NCI-H187 (cell line): Measurements from ENCODE around the gene P3R3URF.
A peak's percentile ranks its signal among the peaks of the same experiment; 100 is the strongest.

Source experiments
- DNase-seq, 2 experiments: peaks; one replicate each; lab custom pipeline; 2025; lab: John Stamatoyannopoulos, UW

P3R3URF gene

DNA sequence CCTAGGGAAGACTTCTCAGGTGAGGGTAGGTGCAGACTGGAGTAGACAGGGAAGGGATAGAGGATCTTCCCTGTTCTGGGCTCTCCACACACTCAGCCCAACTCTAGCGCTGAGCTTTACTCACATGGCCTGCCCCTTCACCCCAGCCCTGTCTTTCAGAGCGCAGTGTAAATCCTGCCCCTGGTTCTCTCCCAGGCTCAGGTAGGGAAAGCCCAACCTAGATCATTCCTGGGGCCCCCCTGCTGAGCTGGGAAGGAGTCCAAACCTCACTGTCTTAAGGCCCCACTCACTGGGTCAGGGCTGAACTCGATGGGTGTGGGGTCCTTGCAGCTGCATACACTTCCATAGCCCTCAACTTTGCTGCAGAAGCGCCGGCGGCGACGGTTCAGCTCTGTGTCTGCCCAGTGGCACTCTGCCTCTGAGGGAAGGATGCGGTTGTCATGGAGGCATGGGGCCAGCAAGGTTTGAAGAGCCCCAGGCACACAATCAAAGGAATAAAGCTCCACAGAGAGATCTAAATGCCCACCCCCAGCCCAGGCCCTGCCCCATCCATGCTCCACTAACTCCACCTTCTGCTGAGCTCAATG lies 17.8 kb upstream of the P3R3URF start:
- DNase-seq = peak in 1 of 2 experiments; percentile 28

DNA sequence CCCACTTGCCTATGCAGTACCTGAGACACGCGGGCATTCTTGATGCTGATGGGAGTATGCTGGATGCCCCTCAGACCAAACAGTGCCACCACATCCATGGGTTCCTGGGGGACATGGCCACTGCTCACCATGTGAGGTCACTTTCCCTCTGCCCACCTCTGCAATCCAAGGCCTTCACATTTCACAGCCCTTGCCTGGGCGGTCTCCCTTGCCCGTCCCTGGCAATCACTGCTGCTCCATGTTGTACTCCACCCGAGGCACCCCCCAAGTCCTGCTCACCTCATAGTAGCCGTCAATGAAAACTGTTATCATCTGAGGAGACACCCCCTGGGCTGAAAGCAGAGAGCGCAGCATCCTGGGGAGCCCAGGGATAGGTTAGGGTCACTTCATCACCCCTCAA lies 17.0 kb upstream of the P3R3URF start:
- DNase-seq = no peak

DNA sequence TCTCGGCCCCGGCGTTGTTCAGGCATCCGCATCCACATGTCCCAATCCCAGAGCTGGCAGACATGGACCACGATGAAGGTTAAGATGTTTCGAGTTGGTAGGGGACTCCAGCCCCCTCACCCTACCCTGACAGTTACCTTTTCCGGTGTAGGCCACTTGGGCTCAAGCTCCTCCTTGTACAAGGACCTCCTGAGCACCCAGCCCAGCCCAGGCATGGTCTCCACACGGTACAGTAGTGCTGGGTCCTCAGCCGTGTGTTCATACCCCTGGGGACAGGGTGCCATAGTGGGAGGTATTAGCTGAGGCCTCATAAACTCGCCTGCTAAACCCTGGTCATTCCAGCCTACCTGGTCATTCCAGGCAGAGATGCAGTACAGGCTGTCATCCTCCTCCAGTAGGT lies 15.9 kb upstream of the P3R3URF start:
- DNase-seq = no peak

DNA sequence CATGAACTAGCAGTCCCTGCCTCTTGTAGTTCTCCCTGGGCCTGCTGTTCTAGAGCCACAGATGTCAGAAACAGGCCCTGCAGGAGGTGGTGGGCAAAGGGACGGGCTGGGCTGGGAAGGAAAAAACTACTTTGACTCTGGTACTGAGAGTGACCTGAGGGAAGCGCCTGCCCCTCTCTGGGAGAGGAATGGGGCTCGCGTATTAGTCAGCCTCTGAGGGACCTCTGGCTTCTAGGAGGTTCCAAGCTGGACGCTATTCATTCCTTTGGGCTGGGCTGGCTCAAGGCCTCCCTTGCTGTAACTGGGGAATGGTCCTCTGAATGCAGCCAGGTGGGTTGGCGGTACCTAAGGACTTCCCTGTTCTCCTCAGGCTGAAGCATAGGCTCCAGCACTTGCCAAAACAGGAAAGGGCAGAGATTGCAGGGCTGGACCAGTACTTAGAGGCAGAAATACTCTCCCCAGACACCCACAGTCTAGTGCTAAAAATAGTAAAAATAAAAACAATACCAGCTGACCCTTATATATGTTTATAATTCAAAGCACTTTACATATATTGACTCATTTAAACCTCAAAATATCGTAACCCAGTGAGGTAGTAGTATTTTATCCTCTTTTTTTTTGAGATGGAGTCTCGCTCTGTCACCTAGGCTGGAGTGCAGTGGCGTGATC lies 14.9 kb upstream of the P3R3URF start:
- DNase-seq = no peak

- DNase-seq = no peak
Observed at GRCh38 chr1:46190539-46190938, 14.3 kb upstream of the P3R3URF start.

GRCh38 chr1:46188295-46189030 lies 12.2 kb upstream of the P3R3URF start:
- no peak for DNase-seq

DNA sequence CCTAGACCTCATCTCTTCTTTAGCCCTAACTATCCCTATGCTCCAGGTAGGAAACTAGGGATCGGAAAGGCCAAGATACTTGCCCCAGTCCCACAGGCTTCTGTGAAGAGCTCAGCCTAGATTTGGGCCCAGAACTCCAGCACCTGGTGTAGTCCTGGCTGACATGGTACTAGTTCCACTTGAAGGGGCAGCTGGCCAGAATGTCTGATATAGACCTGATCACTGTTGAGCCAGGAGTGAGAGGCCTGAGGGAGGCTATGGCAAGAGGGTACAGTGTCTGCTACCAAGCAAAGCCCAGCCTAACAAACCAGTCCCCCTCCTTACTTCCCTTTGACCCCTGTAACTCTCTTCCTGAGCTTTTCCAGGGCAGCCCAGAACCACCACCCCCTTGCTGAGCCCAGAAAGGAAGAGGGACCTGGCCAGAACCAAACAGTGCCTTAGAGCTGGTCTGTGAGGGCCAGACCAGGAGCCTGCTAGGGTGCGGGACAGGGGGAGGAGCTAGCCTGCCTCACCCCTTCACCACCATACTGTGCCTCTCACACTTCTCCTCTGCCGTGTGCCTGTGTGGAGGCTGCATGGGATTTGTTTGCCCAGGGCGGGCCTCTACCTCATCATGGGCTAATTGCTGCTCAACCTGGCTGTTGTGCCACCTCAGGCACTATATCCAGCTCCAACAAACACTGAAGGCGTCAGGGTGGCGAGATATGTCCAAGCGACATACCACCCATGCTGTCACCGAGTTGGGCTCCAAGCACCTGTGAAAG lies 11.0 kb upstream of the P3R3URF start:
- DNase-seq = no peak

- no peak for DNase-seq
Observed at GRCh38 chr1:46186076-46186475, 9.8 kb upstream of the P3R3URF start.

- DNase-seq = no peak
Observed at GRCh38 chr1:46184920-46185658, 8.8 kb upstream of the P3R3URF start.

- no peak for DNase-seq
Observed at GRCh38 chr1:46183926-46184557, 7.8 kb upstream of the P3R3URF start.

DNA sequence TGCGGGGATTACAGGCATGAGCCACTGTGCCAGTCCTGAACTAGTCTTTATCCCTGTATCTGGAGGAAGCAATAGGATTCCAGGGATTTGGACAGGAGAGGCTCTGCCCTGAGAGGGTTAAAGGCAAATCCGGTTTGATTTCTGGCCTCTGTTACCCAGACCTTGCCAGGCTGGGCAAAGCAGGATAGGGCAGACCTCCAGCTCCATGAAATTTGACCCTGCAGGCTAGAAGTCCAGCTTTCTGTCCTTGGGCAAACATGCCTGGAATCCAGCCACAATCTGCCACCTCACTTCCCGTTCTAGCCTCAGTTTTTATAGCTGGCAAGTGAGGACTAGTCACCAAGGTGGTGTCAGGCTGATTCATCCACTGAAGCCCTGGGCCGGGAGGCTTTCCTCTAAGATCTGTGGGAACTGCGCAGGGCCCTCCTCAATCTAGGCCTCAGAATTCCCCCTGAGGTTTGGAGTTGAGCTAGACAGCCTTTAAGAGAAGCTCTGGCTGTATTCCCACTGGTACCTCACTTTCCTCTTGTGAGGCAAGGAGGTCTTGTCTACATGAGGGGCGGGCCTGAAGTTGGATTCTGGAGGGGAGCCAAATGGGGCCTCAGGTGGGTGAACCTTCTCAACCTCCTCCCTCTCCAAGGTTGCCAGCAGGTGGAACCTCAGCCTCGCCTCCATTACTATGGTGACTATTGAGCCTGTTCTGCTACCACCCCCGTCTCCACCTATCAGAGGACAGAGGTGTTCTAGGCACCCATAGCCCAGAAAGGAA lies 7.0 kb upstream of the P3R3URF start:
- DNase-seq = no peak

GRCh38 chr1:46181343-46182260 lies 5.3 kb upstream of the P3R3URF start:
- DNase-seq = no peak

DNA sequence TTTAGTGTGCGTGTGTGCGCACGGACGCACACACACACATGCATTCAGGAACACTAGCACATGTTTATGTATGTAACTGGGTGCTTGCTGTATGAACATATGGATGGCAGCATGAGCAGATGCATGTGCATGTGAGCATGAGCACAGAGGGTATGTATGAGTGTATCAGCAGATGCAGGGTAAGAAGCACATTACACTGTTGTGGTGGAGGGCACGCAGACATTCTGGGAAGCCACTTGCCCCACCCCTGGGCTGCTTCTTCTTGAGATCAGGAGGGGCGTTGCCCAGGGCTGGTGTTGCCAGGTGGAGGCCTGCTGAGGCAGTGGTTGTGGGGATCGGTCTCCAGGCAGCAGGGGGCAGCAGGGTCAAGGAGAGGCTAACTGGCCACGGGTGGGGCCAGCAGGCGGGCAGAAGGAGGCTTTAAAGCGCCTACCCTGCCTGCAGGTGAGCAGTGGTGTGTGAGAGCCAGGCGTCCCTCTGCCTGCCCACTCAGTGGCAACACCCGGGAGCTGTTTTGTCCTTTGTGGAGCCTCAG lies 3.9 kb upstream of the P3R3URF start:
- DNase-seq = peak; percentile 67

GRCh38 chr1:46179138-46180081 lies 3.1 kb upstream of the P3R3URF start:
- DNase-seq = peak; percentile 51 to 61

- DNase-seq = no peak
Observed at GRCh38 chr1:46175243-46175642, 1.0 kb downstream of the P3R3URF start.

DNA sequence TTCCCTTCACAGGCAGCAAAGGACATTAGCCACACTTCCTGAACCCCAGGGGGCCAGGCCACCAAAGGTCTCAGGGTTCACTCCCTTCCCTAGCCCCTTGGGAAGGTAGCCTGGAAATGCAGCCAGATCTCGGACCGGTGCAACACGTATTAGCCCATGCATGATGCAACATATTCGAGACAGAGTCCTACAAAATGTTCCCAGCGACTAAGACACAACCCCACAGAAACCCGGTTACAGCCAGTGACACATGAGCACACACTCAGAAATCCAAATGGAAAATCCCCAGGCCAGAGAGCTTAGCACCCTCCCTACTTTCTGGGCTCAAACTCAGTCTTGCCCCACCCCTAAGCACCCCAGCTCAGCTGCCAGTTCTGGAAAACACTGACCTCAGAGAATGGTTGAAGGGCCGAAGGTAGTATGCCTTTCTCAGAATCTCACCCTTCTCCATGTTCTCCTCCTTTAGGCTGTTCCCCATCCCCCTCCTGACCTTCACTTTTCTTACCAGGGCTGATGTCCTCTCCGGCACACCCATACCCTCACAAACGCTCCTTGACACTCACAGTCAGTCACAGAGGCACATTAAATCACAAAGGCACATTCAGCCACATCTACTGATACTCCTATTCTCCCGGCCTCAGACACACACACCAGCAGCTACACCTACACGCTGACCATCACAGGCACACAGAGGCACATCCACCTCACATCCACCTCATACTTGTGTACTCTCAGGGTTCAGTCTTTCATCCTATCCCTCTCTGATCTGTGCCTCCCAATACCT lies 1.6 kb downstream of the P3R3URF start, which contains the start of gene TSPAN1:
TSS of gene TSPAN1 (plus strand) at position 640 of the 784 bp plus-strand sequence. CDS start 6,021 bp downstream, outside the sequence.
- DNase-seq = no peak

DNA sequence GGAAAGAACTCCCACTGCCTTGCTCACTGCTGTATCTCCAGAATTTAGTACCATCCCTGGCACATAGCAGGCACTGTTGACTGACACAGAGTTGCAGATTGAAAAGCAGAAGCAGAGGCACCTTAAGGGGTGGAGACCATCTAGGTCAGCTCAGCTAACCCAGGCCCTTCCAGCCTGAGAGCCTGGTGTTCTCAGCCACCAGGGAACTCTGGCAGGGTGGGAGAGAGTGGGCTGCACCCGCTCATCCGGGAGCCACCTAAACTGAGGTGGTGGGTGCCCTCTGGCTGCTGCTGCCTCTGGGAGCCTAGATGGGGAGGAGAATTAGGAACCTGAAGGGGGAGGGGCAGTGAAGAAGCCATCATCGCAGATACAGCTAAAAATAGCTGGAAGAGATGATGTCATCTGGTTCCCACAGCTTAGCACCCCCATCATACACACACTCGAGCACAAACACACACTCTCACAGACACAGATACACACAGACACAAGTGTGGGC lies 2.9 kb downstream of the P3R3URF start:
- DNase-seq = no peak
